Measurements from ENCODE around the gene KRT13.

DNA sequence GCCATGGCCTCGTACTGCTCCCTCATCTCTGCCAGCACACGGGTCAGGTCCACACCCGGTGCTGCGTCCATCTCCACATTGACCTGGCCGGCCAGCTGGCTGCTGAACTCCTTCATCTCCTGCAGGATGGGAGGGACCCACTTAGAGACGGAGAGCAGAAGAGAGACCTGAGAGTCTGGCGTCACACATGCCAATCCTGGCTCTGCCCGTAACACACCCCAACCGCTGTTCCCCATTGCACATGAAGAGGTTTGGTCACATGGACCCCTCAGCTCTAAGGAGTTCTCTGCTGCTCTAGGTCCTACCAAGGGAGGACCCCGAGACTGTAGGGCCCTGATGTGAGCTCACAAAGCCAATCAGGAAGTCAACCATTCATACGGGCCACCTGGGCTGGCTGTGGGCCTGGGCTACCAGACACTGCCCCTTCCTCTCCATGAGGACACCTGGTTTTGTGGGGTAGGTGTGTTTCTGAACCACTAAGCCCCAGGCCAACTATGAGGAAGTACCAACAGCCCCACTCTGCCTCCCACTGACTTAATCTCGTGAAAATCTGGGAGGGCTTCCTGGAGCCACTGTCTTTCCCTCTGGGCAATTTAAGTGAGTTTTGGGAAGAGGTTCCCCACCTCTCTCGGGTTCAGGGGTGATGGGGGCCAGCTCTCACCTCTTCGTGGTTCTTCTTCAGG, 10.9 kb upstream of the KRT13 start:
- no peak for TF ChIP-seq SP1 (IDR thresholded peaks at IDR 0.05)
- TF ChIP-seq, protein P1, sequence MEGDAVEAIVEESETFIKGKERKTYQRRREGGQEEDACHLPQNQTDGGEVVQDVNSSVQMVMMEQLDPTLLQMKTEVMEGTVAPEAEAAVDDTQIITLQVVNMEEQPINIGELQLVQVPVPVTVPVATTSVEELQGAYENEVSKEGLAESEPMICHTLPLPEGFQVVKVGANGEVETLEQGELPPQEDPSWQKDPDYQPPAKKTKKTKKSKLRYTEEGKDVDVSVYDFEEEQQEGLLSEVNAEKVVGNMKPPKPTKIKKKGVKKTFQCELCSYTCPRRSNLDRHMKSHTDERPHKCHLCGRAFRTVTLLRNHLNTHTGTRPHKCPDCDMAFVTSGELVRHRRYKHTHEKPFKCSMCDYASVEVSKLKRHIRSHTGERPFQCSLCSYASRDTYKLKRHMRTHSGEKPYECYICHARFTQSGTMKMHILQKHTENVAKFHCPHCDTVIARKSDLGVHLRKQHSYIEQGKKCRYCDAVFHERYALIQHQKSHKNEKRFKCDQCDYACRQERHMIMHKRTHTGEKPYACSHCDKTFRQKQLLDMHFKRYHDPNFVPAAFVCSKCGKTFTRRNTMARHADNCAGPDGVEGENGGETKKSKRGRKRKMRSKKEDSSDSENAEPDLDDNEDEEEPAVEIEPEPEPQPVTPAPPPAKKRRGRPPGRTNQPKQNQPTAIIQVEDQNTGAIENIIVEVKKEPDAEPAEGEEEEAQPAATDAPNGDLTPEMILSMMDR (IDR thresholded peaks at IDR 0.05; ENCODE audit: low read depth, low read length, missing input control): no peak
- TF ChIP-seq RAD21 (IDR thresholded peaks at IDR 0.05): no peak
- TF ChIP-seq, protein P2, sequence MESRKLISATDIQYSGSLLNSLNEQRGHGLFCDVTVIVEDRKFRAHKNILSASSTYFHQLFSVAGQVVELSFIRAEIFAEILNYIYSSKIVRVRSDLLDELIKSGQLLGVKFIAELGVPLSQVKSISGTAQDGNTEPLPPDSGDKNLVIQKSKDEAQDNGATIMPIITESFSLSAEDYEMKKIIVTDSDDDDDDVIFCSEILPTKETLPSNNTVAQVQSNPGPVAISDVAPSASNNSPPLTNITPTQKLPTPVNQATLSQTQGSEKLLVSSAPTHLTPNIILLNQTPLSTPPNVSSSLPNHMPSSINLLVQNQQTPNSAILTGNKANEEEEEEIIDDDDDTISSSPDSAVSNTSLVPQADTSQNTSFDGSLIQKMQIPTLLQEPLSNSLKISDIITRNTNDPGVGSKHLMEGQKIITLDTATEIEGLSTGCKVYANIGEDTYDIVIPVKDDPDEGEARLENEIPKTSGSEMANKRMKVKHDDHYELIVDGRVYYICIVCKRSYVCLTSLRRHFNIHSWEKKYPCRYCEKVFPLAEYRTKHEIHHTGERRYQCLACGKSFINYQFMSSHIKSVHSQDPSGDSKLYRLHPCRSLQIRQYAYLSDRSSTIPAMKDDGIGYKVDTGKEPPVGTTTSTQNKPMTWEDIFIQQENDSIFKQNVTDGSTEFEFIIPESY (IDR thresholded peaks at IDR 0.05): no peak
- TF ChIP-seq, protein P3, sequence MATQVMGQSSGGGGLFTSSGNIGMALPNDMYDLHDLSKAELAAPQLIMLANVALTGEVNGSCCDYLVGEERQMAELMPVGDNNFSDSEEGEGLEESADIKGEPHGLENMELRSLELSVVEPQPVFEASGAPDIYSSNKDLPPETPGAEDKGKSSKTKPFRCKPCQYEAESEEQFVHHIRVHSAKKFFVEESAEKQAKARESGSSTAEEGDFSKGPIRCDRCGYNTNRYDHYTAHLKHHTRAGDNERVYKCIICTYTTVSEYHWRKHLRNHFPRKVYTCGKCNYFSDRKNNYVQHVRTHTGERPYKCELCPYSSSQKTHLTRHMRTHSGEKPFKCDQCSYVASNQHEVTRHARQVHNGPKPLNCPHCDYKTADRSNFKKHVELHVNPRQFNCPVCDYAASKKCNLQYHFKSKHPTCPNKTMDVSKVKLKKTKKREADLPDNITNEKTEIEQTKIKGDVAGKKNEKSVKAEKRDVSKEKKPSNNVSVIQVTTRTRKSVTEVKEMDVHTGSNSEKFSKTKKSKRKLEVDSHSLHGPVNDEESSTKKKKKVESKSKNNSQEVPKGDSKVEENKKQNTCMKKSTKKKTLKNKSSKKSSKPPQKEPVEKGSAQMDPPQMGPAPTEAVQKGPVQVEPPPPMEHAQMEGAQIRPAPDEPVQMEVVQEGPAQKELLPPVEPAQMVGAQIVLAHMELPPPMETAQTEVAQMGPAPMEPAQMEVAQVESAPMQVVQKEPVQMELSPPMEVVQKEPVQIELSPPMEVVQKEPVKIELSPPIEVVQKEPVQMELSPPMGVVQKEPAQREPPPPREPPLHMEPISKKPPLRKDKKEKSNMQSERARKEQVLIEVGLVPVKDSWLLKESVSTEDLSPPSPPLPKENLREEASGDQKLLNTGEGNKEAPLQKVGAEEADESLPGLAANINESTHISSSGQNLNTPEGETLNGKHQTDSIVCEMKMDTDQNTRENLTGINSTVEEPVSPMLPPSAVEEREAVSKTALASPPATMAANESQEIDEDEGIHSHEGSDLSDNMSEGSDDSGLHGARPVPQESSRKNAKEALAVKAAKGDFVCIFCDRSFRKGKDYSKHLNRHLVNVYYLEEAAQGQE (IDR thresholded peaks at IDR 0.05): no peak
- no peak for TF ChIP-seq NR2F2 (IDR thresholded peaks at IDR 0.05)
- TF ChIP-seq RXRA (IDR thresholded peaks at IDR 0.05): no peak
